ENCODE results near the gene NAIF1. TPM values are rescaled to one million over a fixed set of nuclear protein-coding genes. Genes with fewer than 3 reads are reported as not detected.
A peak's percentile ranks its signal among the peaks of the same experiment; 100 is the strongest.
"Not testable (repeated sequence)": the region's sequence is repeated elsewhere in the genome, so short reads cannot be mapped to it uniquely, and the experiment has no call there.

The NAIF1 gene
- polyA plus RNA-seq, 3 donors: 4.6 to 6.5 (median 5.6) TPM

DNA sequence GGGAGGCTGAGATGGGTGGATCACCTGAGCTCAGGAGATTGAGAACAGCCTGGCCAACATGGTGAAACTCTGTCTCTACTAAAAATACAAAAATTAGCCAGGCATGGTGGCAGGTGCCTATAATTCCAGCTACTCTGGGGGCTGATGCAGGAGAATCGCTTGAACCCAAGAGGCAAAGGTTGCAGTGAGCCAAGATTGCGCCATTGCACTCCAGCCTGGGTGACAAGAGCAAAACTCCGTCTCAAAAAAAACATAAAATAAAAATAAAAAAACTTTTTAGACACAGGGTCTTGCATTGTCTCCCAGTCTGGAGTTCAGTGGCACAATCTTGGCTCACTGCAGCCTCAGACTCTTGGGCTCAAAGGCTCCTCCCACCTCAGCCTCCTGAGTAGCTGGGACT, 30.6 kb downstream of the NAIF1 start:
- H3K27me3 Mint-ChIP-seq (ENCODE audit: low read depth in 3 of 3); H3K36me3 Mint-ChIP-seq; H4K20me1 ChIP-seq (ENCODE audit: insufficient read depth, low read length); H3K9me3 ChIP-seq (replicated peaks in 1 of 2; ENCODE audit: control insufficient read depth in 1 of 2, insufficient read depth in 1 of 2, low read length in 2 of 2); DNase-seq; intact Hi-C loops (cut with micrococcal nuclease); H3K4me3 Mint-ChIP-seq; H3K9ac ChIP-seq (ENCODE audit: insufficient read depth, low read length, poor library complexity, severe bottlenecking); H3K79me2 ChIP-seq (ENCODE audit: insufficient read depth, low read length); H3K4me1 Mint-ChIP-seq; H3K4me3 ChIP-seq (replicated peaks in 1 of 3; ENCODE audit: low read depth in 2 of 3, low read length in 3 of 3); H3K36me3 ChIP-seq (replicated peaks in 1 of 2; ENCODE audit: control insufficient read depth in 1 of 2, insufficient read depth in 2 of 2, low read length in 2 of 2); H3K4me2 ChIP-seq (replicated peaks; ENCODE audit: extremely low read depth, low read length, poor library complexity, severe bottlenecking); H3K27ac ChIP-seq (ENCODE audit: low read depth in 1 of 2, low read length in 2 of 2); H2AFZ ChIP-seq (ENCODE audit: insufficient read depth, low read depth, low read length, poor library complexity, severe bottlenecking); H3K4me1 ChIP-seq (ENCODE audit: control insufficient read depth in 1 of 2, insufficient read depth in 2 of 2, low read length in 2 of 2); H3K9me3 Mint-ChIP-seq; H3K27ac Mint-ChIP-seq; H3K27me3 ChIP-seq (ENCODE audit: control insufficient read depth in 2 of 2, insufficient read depth in 2 of 2, low read length in 2 of 2): not testable (repeated sequence)
- 83% methylated on average over 3 of the region's 3 CpGs for WGBS (ENCODE audit: insufficient coverage)

DNA sequence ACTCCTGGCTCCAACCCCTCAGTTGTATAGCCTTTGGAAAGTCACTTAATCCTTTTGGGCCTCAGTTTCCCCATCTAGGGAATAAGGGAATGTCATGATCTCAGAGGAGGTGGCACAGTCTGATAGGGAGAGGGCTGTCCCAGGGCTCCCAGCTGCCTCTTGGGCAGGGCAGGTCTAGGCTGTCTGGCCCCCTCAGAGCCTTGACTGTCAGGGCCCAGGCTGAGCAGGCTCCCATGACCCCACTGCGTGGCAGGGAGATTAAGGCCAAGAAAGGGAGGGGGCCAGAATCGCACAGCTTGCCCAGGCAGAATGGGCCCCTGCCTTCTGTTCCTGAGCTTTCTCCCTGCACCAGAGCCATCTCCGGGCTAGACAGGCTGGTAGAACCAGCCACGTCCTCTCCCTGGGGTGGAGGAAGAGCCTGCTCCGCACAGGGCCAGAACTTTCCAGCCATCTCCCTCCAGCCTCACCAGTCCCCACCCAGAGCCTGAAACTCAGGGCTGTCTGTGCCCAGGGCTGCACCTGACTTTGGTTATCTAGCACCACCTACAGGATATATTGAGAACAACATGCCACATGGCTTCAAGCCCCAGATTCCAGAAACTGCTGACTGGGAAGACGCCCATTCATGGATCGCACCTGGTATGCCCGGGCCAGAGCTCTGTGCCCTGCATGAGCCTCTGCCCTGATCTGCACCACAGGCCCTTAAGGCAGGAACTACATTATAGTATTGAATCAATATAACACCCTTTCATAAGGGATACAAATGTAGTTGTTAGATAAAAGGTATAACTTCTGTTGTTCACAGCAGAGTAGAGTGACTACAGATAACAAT, 32.1 kb downstream of the NAIF1 start:
- DNase-seq: peak; percentile 57 to 71 (median 69)
- H3K27ac ChIP-seq (ENCODE audit: low read depth in 1 of 2, low read length in 2 of 2): no peak overlapping the region
- peaks cover 0 to 7% of the 10 kb centered on the region in 2 donors for H3K9me3 ChIP-seq (replicated peaks in 1 of 2; ENCODE audit: control insufficient read depth in 1 of 2, insufficient read depth in 1 of 2, low read length in 2 of 2)
- H2AFZ ChIP-seq (ENCODE audit: insufficient read depth, low read depth, low read length, poor library complexity, severe bottlenecking): no peak overlapping the region
- H3K4me1 Mint-ChIP-seq: peaks cover 8% of the 10 kb centered on the region
- no peak overlapping the region for H3K4me2 ChIP-seq (replicated peaks; ENCODE audit: extremely low read depth, low read length, poor library complexity, severe bottlenecking)
- intact Hi-C loops (cut with micrococcal nuclease): loop anchor here (1.0 to 2.0 kb wide), 2 partner anchors 92 kb away; no protein-coding TSS in a partner anchor
- TF ChIP-seq, protein P1, sequence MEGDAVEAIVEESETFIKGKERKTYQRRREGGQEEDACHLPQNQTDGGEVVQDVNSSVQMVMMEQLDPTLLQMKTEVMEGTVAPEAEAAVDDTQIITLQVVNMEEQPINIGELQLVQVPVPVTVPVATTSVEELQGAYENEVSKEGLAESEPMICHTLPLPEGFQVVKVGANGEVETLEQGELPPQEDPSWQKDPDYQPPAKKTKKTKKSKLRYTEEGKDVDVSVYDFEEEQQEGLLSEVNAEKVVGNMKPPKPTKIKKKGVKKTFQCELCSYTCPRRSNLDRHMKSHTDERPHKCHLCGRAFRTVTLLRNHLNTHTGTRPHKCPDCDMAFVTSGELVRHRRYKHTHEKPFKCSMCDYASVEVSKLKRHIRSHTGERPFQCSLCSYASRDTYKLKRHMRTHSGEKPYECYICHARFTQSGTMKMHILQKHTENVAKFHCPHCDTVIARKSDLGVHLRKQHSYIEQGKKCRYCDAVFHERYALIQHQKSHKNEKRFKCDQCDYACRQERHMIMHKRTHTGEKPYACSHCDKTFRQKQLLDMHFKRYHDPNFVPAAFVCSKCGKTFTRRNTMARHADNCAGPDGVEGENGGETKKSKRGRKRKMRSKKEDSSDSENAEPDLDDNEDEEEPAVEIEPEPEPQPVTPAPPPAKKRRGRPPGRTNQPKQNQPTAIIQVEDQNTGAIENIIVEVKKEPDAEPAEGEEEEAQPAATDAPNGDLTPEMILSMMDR (IDR thresholded peaks at IDR 0.05): peak; percentile 94
- no peak overlapping the region for H3K4me3 ChIP-seq (replicated peaks in 1 of 3; ENCODE audit: low read depth in 2 of 3, low read length in 3 of 3)
- H3K27me3 Mint-ChIP-seq (ENCODE audit: low read depth in 3 of 3): peaks cover 0 to 5% (median 0%) of the 10 kb centered on the region in 3 donors
- H3K36me3 ChIP-seq (replicated peaks in 1 of 2; ENCODE audit: control insufficient read depth in 1 of 2, insufficient read depth in 2 of 2, low read length in 2 of 2): no peaks in the 10 kb centered on the region
- H3K9me3 Mint-ChIP-seq: peaks cover 0 to 7% (median 4%) of the 10 kb centered on the region in 7 donors
- H4K20me1 ChIP-seq (ENCODE audit: insufficient read depth, low read length): no peaks in the 10 kb centered on the region
- WGBS (ENCODE audit: insufficient coverage): 47% methylated on average over 6 of the region's 8 CpGs
- H3K4me3 Mint-ChIP-seq: no peak overlapping the region
- H3K36me3 Mint-ChIP-seq: no peaks in the 10 kb centered on the region
- H3K27ac Mint-ChIP-seq: no peak overlapping the region
- H3K79me2 ChIP-seq (ENCODE audit: insufficient read depth, low read length): no peaks in the 10 kb centered on the region
- no peak overlapping the region for H3K9ac ChIP-seq (ENCODE audit: insufficient read depth, low read length, poor library complexity, severe bottlenecking)
- H3K27me3 ChIP-seq (ENCODE audit: control insufficient read depth in 2 of 2, insufficient read depth in 2 of 2, low read length in 2 of 2): no peaks in the 10 kb centered on the region
- no peaks in the 10 kb centered on the region for H3K4me1 ChIP-seq (ENCODE audit: control insufficient read depth in 1 of 2, insufficient read depth in 2 of 2, low read length in 2 of 2)

Measured in CD14-positive monocyte (primary cell).